Activated CD8-positive, alpha-beta memory T cell treated with anti-CD3 and anti-CD28 coated beads for 4 hours (primary cell): Measurements from ENCODE around the gene MLKL.

Source experiments
- DNase-seq, 2 donors: peaks; one replicate each; pipeline ENCODE4 v3.0.0-alpha.2; 2020; ENCODE audit warnings: low read depth in 2 of 2

MLKL gene

DNA sequence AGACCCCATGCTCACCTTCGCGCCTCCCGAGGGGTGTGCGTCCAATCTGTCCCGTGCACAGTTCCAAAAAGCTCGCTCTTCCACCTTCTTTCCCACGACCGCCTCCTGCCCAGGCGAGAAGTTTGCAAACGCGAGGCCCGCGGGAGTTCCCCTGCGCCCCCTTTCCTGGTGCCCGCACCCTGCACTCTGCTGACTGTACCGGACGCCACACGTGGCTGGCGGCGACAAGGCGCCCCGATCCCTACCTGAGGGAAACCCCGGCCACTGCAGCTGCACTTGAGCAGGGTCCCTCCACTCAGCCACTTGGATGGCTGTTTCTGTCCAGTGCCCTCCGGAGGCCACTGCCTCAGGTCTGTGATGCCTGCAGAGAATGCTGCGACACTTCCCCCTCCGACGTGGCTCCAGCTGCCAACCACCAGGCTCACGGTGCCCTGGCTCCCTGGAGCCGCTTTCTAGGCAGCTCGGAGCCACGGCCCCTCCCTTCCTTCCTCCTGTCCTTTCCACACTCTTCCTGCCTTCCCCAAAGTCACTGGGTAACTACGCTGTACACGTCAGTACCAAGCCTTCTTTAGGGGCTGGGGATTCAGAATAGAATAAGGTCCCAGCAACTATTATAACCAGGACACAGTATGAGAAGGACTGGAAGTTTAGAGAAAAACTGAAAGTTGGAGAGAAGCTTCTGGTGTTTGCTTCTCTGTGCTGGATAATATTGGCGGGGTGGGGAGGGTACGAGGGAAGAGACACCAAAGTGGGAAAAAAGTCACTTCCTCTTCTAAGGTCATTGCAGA, at the start of gene MLKL:
Gene MLKL (minus strand): TSS at position 425 of the 788 bp plus-strand sequence. CDS start 5,105 bp downstream, outside the sequence.
- DNase-seq: peak; percentile 40 to 46

GRCh38 chr16:74749291-74750055, 48.8 kb upstream of the MLKL start:
- DNase-seq: no peak

GRCh38 chr16:74748616-74749026, 48.0 kb upstream of the MLKL start:
- no peak for DNase-seq

DNA sequence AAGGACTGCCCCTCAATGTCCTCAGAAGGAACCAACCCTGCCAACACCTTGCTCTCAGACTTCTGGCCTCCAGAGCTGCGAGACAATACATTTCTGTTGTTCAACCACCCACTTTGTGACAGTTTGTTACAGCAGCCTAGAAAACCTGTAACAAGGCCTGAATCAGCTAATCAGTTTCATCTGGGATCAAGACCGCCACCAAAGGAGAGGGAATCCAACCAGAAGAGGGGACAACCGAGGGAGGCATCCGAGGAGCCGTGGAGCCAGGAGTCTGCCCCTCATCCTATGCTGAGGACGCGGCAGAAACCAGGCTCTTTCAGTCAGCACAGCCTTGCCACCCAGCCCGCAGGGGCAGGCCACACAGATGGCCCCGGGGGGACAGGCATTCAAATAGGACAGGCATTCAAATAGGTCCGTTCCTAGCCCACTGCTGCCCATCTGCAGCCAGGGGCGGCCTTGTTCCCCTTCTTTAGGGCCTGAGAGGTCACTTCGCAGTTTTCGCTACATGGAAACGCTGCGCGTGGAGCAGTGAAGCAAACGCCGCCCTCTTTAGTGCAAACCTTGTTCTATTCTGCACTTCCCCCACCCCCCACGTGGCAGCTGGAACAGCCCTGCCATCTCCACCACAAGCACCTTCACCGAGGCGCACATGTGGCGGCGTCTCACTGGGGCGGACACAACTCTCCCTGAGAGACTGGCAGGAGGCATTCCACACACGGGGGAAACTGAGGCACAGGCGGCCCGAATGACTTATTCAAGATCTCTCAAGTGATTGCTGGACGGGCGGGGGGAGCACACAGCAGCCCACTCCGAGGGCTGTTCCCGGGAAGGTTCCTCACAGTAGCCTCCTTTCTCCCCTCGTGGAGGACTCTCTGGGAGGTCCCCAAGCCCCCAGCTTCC, 47.3 kb upstream of the MLKL start:
- DNase-seq: no peak

- no peak for DNase-seq
These were observed 45.3 kb upstream of the MLKL start for GRCh38 chr16:74745926-74746325.

DNA sequence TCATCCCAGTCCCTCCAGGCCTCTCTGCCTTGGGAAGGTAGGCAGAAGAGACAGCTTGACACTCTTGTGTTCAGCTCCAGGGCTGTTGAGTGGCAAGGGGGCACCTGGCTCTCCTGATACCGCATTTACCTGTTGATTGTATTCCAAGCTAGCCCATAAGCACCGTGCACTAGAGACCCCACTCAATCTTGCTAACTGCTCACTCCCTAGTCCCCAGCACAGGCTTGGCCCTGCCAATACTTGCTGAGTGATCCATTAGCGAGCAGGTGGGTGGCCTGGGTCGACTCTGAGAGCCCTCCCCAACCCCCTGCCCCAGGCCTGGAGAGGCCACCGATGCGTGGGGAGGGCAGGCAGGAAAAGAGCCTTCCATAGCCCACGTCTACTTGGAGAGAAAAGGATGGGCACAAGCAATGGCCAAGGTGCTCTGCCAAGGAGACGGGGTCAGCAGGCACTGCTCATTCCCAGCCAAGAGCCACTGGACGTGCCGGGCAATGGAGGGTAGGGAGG, 44.5 kb upstream of the MLKL start:
- DNase-seq: no peak

DNA sequence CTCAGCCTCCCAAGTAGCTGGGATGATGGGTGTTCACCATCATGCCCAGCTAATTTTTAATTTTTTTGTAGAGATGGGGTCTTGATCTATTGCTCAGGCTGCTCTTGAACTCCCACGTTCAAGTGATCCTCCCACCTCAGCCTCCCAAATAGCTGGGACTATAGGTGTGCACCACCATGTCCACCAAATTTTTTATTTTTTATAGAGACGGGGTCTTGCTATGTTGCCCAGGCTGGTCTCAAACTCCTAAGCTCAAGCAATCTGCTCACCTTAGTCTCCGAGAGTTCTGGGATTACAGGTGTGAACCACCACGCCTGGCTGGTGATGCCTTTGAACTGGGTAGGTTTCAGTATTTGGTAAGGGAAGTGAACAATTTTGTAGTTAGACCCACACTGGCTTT, 43.9 kb upstream of the MLKL start:
- DNase-seq: no peak

GRCh38 chr16:74743668-74744299, 43.1 kb upstream of the MLKL start:
- no peak for DNase-seq

DNA sequence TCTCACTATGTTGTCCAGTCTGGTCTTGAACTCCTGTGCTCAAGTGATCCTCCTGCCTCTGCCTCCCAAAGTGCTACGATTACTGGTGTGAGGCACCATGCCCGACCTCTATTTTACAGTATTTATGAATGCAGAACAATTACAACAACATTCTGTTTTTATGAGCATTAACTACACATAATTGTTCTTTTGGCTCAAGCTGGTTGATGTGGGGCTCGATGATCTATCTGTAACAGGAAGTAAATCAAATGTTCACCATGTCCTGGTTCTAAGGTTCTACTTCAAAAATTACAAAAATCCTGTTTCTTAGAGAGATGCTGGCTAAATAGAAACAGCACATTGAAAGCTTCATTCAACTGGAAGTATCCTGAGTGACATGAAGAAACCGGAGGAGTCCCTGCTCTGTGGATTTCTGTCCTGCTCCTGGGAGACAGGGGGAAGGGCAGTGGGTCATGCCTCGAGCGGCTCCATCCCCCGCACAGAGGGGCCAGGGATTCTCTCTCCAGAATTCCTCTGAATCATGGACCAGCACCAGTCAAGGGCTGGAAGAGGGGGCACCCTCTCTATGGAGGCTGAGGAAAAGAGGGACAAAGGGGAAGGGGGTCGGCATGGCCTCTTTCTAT, 42.5 kb upstream of the MLKL start:
- no peak for DNase-seq

DNA sequence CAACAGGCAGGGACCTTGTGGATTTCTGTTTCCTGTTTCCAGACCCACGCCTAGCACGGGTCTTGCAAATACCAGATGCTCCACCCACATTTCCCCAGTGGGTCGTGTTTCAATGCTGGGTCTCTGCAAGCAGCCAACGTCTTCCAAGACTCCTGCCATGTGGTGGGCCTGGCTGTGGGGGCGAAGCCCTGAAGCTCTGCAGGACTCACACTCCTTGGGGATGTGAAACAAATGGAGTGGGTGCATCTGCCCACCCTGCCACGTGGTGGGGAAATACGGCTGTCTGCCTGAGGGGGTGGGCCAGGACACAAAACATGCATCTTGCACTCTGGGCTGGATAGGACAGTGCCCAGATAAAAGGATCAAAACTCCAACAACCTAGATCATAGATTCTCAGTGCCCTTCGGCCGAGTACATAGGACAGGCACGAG, 41.4 kb upstream of the MLKL start:
- no peak for DNase-seq

- no peak for DNase-seq
These were observed 40.2 kb upstream of the MLKL start for GRCh38 chr16:74740795-74741304.

- DNase-seq: no peak
These were observed 38.6 kb upstream of the MLKL start for GRCh38 chr16:74739275-74739674.

DNA sequence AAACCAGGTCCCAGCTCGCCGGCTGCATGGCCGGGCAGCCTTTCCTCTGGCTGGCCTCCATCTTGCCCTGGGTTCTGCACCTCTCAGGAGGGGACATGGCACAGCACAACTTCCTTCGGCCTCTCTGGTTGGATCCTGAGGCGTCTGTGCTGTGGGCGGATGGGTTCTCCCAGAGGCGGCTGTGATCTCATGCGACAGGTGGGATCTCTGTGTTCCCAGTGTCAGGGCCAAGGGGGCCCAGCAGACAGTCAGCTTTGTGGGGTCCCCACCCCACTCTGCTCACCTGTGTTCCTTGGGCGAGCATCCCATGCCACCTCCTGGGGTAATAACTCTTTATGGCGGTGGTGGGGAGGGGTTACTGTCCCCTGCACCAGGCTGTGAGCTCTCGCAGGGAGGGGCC, 38.2 kb upstream of the MLKL start:
- DNase-seq: no peak

DNA sequence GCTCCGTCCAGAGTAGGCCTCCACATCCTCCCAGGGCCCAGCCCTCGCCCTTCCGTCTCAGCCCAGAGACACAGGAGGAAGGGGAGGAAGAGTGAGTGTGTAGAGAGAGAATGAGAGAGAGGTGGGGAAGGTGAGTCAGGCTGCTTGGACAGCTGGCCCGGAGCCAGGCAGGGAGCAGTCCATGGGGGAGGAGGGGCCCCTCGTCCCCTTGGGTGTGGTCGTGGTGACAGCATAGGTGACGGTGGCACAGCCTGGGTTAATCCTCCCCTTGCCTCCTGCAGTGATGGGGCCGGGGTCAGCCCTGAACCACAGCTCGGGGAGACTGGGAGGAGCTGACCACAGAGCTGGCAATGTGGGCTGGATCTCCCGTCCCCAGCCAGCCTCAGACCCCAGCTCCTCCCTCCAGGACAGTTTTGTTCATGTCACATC, 37.5 kb upstream of the MLKL start:
- no peak for DNase-seq

GRCh38 chr16:74737521-74737920, 36.9 kb upstream of the MLKL start:
- no peak for DNase-seq

DNA sequence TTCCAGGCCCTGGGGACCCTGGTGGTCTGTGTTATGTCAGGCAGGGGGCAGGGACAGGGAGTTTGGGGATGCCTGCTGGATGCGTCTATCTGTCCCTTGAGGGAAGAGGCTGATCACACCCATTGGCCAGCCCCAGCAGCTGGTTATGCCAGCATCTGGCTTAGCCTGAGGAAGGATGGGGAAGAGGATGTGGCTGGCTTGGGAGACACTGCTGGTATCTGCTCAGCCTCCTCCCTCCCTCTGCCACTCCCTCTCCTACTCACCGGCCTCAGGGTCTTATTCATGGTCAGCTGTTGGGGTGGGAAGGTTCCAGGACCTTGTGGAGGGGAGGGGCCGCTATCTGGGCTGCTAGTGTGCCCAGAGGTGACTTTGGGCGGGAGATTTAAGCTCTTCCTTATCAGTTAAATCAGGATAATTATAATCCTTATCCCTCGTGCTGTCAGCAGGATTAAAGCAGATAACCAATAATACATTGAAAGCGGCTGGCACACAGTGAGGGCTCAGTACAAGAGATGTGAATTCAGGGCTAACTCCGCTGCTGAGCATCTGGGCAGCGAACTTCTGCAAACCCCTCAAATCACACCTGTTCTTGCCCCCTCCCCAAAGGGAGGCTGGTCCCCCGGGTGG, 36.0 kb upstream of the MLKL start:
- DNase-seq: no peak

GRCh38 chr16:74735554-74735953, 34.9 kb upstream of the MLKL start:
- no peak for DNase-seq

GRCh38 chr16:74735162-74735452, 34.4 kb upstream of the MLKL start:
- no peak for DNase-seq

DNA sequence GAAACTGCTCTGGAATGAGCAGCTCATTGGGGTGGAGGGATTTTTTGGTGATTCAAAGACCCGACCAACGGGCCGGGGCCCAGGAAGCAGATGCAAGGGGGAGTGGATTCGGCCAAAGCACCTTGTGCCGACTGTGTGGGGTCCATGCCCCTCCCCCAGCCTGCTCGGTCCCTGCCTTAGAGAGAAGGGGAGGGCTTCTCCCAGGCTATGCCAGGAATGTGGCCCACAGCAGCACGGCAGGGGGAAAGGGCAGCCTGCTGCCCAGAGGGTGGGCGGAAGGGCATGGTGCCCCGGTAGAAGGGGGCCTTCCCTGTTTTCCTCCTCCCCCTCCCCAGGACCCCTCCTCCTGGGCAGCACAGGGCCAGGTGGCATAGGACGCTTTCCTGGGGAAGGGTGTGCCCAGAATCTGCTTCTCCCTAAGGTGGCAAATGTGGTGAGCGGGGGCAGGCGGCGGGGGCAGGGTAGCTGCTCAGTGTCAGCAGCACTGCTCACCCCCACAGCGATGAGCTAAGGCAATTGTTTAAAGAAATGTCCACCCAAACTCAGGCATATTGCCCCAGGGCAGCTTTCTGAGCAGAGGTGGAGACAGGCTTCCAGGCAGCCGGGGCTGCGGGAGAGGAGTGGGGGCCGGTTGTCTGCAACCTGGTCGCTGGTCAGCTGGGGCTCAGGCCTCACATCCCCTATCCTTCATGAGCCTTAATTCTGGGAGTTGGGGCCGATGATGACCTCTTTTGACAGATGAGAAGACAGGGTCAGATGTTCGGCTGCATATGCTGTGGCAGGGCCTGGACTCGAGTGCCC, 33.9 kb upstream of the MLKL start:
- DNase-seq: no peak
